ENCODE measurements around the gene LPIN1. TPM values are rescaled to one million over a fixed set of nuclear protein-coding genes. Genes with fewer than 3 reads are reported as not detected.

Gene LPIN1
- total and polyA plus RNA-seq, 2 of the 13 experiments (the other 11 are each of a cell fraction or from before 2014, with no cell fraction given): 9.7 to 19.4 TPM

- TF ChIP-seq KIAA2018 (CRISPR knock-in tag; IDR thresholded peaks at IDR 0.05; ENCODE audit: borderline replicate concordance): no peak
- TF ChIP-seq GZF1 (CRISPR knock-in tag; IDR thresholded peaks at IDR 0.05): no peak
- peak; percentile 99 for TF ChIP-seq CHD4 (IDR thresholded peaks at IDR 0.05; ENCODE audit: borderline replicate concordance, low read length)
- TF ChIP-seq CREB3 (CRISPR knock-in tag; IDR thresholded peaks at IDR 0.05): no peak
- no peak; the same call in 1 of the 2 replicates for TF ChIP-seq SSRP1 (CRISPR knock-in tag; IDR thresholded peaks at IDR 0.05)
- TF ChIP-seq ZNF768 (CRISPR knock-in tag; IDR thresholded peaks at IDR 0.05): peak; percentile 86
- TF ChIP-seq ZNF335 (CRISPR knock-in tag; IDR thresholded peaks at IDR 0.05): peak; percentile 87; the same call in 1 of the 2 replicates
- TF ChIP-seq ZNF333 (CRISPR knock-in tag; IDR thresholded peaks at IDR 0.05; ENCODE audit: borderline replicate concordance): no peak
- TF ChIP-seq CCDC6 (CRISPR knock-in tag; IDR thresholded peaks at IDR 0.05): peak; percentile 83
- 0 out of 2 replicates have a peak, but pooled peaks have one; percentile 33 for TF ChIP-seq FOXC1 (CRISPR knock-in tag; IDR thresholded peaks at IDR 0.05; ENCODE audit: borderline replicate concordance)
- no peak for TF ChIP-seq ZNF577 (CRISPR knock-in tag; IDR thresholded peaks at IDR 0.05; ENCODE audit: borderline replicate concordance, low read depth)
- no peak for TF ChIP-seq GPN1 (CRISPR knock-in tag; IDR thresholded peaks at IDR 0.05; ENCODE audit: borderline replicate concordance)
- peak; percentile 85; the same call in 2 of the 3 replicates for TF ChIP-seq MXI1 (IDR thresholded peaks at IDR 0.05; ENCODE audit: borderline replicate concordance, low read depth, low read length)
- no peak for TF ChIP-seq ZNF225 (CRISPR knock-in tag; IDR thresholded peaks at IDR 0.05)
- TF ChIP-seq IKZF1 (IDR thresholded peaks at IDR 0.05): no peak
- no peak for TF ChIP-seq ZNF879 (CRISPR knock-in tag; IDR thresholded peaks at IDR 0.05)
- TF ChIP-seq ZNF101 (CRISPR knock-in tag; IDR thresholded peaks at IDR 0.05; ENCODE audit: borderline replicate concordance, low read depth): no peak
- TF ChIP-seq HDAC1 (CRISPR knock-in tag; IDR thresholded peaks at IDR 0.05): peak; percentile 95
- TF ChIP-seq ZNF713 (CRISPR knock-in tag; IDR thresholded peaks at IDR 0.05): no peak
- TF ChIP-seq MTF2 (CRISPR knock-in tag; IDR thresholded peaks at IDR 0.05; ENCODE audit: borderline replicate concordance): 0 out of 2 replicates have a peak, but pooled peaks have one; percentile 18
- no peak for TF ChIP-seq ZNF224 (CRISPR knock-in tag; IDR thresholded peaks at IDR 0.05)
- TF ChIP-seq ZKSCAN1 (IDR thresholded peaks at IDR 0.05; ENCODE audit: low read length): peak; percentile 69; the same call in 1 of the 2 replicates
Observed at GRCh38 chr2:11743846-11744553, 2.4 kb upstream of the LPIN1 start (continued).
